DMS 273 treated with DMSO at 0.1 percent for 48 hours (cell line): ENCODE measurements around the gene RAET1G.
"Not testable (repeated sequence)": the region's sequence is repeated elsewhere in the genome, so short reads cannot be mapped to it uniquely, and the experiment has no call there.

Experiments used
- DNase-seq: peaks from one replicate; lab custom pipeline; 2025; lab: John Stamatoyannopoulos, UW

RAET1G gene

GRCh38 chr6:149897015-149897697, 25.8 kb downstream of the RAET1G start:
- no peak for DNase-seq

DNA sequence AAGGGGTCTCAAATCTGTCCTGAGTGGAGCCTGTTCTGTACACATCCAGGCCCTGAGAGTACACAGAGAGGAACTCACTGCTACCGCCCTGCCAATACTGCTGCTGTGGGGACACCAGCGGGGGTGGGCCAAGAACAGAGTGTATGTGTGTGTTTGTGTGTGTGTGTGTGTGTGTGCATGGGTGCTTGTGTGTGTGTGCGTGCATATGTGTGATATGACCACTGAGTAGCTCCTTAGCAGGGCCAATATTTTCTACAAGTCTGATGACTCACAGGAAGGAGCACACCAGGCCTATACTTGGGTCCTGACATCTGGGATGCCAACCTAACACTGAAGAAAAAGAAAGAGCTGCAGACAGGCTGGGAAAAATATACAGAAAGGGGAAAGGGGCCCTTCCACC, 26.4 kb downstream of the RAET1G start:
- no peak for DNase-seq

GRCh38 chr6:149895833-149896271, 27.1 kb downstream of the RAET1G start:
- no peak for DNase-seq

GRCh38 chr6:149895048-149895590, 27.8 kb downstream of the RAET1G start:
- no peak for DNase-seq

DNA sequence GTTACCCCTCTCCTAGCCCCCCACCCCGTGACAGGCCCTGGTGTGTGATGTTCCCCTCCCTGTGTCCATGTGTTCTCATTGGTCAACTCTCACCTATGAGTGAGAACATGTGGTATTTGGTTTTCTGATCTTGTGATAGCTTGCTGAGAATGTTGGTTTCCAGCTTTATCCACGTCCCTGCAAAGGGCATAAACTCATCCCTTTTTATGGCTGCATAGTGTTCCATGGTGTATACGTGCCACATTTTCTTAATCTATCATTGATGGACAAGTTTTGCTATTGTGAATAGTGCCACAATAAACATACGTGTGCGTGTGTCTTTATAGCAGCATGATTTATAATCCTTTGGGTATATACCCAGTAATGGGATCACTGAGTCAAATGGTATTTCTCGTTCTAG, 31.1 kb downstream of the RAET1G start:
- not testable (repeated sequence) for DNase-seq

- no peak for DNase-seq
Observed at GRCh38 chr6:149891259-149891658, 31.7 kb downstream of the RAET1G start.

DNA sequence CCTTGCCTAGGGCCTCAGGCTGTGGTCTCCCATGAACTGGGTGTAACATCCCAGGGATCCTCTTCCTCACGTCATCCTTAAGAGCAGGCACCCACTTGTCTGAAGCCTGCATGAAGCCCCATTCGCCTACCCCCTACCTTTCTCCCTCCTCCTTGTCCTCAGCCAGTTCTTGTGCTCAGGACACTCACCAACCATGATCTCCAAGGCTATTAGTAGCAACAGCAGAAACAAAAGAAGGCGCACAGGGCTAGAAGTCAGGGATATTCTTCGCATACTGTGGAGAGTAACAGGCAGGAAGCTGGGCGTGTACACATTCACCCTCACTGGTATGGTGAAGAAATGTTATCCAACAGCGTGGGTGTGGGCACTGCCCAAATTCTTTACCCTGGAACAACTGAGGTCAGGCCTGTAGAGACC, 32.3 kb downstream of the RAET1G start:
- DNase-seq: no peak

- DNase-seq: no peak
Observed at GRCh38 chr6:149889326-149889725, 33.6 kb downstream of the RAET1G start.

GRCh38 chr6:149888659-149889058, 34.3 kb downstream of the RAET1G start:
- DNase-seq: no peak

DNA sequence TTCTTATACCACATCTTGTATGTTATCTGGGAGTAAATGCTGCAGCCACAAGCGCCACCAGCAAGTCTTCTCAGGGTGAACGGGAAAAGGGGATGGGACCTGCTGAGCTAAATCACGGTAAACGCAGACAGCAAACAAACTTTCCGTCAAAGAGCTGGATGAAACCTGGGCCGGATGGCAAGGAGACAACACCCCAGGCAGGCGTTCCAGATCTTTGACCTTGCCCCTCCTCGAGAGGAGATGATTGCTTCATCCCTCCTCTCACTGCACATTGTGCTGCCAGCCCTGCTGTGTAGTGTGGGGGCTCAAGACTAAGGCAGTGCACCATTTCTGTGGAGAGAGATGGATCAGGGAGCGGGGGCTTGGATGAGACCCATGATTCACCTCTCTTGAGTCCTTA, 34.8 kb downstream of the RAET1G start:
- DNase-seq: no peak

- no peak for DNase-seq
Observed at GRCh38 chr6:149887343-149887742, 35.6 kb downstream of the RAET1G start.

DNA sequence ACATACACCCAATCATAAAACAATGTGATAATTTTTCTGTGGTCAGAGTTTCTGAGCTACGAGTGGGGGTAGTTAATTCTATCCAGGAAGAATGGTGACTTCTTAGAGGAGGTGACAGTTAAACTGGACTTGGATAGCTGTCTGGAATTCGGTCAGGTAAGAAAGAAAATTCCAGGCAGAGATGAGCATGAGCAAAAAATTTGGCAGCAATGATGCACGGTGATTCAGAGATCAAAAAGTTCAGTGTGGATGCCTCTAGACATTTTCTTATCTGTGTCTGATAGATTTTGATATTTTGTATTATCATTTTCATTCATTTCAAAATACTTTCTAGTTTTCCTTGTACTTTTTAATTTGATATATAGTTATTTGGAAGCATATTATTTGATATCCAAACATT, 37.0 kb downstream of the RAET1G start:
- no peak for DNase-seq

DNA sequence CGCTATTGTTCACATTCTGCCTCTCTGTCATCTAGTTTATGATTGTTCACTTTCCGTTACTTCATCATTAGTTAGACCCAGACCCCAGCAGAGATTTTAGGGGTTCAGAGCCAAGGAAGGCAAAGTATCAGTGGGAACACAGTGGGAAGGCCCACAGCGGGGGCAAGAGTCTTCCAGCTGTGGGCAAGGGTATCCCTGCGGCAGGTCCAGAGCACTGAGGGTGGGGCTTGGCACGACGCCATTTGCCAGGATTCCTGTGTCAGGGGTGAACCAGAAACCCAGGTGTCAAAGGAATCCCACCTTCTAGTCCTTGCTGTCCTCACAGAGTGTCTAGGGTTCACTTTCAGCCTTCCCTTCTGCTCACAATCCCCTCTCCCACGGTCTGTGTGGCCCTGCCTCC, 38.3 kb downstream of the RAET1G start:
- no peak for DNase-seq

- no peak for DNase-seq
Observed at GRCh38 chr6:149884215-149884614, 38.7 kb downstream of the RAET1G start.

DNA sequence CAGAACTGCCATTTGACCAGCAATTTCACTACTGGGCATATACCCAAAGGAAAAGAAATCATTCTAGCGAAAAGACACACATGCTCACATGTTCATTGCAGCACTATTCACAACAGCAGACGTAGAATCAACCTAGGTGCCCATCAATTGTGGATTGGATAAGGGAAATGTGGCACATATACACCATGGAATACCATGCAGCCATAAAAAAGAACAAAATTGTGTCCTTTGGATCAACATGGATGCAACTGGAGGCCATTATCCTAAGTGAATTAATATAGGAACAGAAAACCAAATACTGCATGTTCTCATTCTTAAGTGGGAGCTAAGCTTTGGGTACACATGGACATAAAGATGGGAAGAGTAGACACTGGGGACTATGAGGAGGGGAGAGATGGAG, 41.1 kb downstream of the RAET1G start:
- no peak for DNase-seq

- DNase-seq: no peak
Observed at GRCh38 chr6:149881066-149881766, 41.7 kb downstream of the RAET1G start.

- no peak for DNase-seq
Observed at GRCh38 chr6:149877659-149878058, 45.3 kb downstream of the RAET1G start.

- DNase-seq: no peak
Observed at GRCh38 chr6:149876241-149876933, 46.5 kb downstream of the RAET1G start.

GRCh38 chr6:149872233-149872632, 50.7 kb downstream of the RAET1G start:
- DNase-seq: no peak

- DNase-seq: no peak
Observed at GRCh38 chr6:149871182-149871581, 51.7 kb downstream of the RAET1G start.

DNA sequence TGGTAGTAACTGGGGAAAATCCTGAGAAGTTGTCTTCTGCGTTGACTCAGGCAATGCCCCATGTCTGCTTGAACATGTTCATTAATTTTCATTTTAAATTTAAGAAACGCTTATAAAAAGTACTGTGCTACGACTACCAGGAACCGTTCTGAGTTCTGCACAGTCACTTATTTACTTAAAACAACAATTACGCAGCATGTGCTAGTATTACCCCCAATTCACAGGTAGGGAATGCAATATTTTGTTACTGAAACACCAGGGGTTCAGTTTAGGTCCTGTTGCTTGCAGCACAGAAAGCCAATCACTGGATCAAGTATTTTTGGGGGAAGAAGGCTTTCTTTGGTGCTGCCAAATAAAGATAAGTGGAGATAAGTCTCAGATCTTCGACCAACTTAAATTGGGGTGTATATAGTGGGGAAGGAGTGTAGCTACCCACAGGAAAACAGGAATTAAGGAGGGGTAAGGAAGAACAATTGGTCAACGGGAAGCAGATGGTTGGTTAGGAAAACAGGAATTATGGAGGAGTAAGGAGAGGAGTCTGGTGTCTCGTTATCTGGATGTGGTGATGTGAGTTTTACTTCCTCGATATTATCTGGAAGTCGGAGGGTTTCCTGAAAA, 53.5 kb downstream of the RAET1G start:
- DNase-seq: no peak

GRCh38 chr6:149867876-149868640, 54.9 kb downstream of the RAET1G start:
- no peak for DNase-seq
